Upper lobe of left lung (tissue), 4 donors: ENCODE measurements around the gene NMRK2.

Source experiments
- POLR2AphosphoS5 ChIP-seq, 2 donors: sonication (generic); formaldehyde crosslinking; IDR thresholded peaks; one replicate each; pipeline ENCODE4 v1.5.1; 2017; ENCODE audit warnings: antibody characterized with exemption in 2 of 2
- TF ChIP-seq, protein P1 (sequence below), 6 experiments: fragments of 450-650 bp in 4 of 6; fragments of 200-600 bp in 2 of 6; sonication (generic) in 2 of 6; IDR thresholded peaks; one replicate each; pipeline ENCODE4 v1.5.1; 2016 to 2019; ENCODE audit warnings: antibody characterized with exemption in 6 of 6

DNA sequence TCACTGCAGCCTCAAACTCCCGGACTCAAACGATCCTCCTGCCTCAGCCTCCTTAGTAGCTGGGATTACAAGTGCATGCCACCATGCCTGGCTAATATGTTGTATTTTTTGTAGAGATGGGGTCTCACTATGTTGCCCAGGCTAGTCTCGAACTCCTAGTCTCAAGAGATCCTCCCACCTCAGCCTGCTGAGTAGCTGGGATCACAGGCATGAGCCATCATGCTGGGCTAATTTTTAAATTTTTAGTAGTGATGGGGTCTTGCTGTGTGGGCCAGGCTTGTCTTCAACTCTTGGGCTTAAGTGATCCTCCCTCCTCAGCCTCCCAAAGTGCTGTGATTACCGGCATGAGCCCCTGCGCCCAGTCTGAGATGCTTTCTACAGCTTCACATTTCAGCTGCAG lies 37.1 kb upstream of the NMRK2 start:
- TF ChIP-seq, protein P1, sequence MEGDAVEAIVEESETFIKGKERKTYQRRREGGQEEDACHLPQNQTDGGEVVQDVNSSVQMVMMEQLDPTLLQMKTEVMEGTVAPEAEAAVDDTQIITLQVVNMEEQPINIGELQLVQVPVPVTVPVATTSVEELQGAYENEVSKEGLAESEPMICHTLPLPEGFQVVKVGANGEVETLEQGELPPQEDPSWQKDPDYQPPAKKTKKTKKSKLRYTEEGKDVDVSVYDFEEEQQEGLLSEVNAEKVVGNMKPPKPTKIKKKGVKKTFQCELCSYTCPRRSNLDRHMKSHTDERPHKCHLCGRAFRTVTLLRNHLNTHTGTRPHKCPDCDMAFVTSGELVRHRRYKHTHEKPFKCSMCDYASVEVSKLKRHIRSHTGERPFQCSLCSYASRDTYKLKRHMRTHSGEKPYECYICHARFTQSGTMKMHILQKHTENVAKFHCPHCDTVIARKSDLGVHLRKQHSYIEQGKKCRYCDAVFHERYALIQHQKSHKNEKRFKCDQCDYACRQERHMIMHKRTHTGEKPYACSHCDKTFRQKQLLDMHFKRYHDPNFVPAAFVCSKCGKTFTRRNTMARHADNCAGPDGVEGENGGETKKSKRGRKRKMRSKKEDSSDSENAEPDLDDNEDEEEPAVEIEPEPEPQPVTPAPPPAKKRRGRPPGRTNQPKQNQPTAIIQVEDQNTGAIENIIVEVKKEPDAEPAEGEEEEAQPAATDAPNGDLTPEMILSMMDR (IDR thresholded peaks at IDR 0.05): no peak
- TF ChIP-seq POLR2AphosphoS5 (IDR thresholded peaks at IDR 0.05): no peak
